CD1c-positive myeloid dendritic cell (primary cell): ENCODE measurements around the gene OBSCN.
"Not testable (repeated sequence)": the region's sequence is repeated elsewhere in the genome, so short reads cannot be mapped to it uniquely, and the experiment has no call there.

Experiments used
- DNase-seq: peaks from one replicate; pipeline ENCODE4 v3.0.0-alpha.2; 2016; ENCODE audit errors: extremely low spot score

The OBSCN gene

DNA sequence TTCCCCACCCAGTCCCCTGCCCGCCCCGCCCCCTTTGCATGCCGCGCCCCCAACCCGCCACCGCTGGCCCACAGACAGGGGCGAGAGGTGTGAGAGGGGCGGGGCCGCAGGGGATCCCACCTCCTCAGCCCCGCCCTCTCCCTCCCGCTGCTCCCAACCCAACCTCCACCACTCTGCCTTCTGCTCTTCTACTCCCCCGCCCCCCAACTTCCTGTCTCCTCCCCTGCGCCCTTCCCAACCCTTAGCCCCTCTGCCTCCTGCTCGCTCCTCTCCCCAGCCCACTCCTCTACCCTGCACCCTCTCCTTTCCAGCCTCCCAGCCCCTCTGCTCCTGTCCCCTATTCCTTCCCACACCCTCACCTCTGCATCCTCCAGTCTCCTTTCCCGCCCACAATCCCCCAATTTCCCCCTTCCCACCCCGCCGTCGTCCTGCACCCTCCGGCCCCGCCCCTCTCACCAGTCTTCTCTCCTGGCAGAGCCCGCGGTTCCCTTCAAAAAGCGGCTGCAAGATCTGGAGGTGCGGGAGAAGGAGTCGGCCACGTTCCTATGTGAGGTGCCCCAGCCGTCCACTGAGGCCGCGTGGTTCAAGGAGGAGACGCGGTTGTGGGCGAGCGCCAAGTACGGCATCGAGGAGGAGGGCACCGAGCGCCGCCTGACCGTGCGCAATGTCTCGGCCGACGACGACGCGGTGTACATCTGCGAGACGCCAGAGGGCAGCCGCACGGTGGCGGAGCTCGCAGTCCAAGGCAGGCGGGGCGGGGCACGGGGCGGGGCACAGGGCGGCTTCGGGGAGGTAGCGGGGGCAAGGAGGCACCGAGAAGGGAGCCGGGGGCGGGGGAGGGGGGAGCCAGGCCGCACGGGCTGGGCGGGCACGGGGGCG, 5.4 kb downstream of the OBSCN start:
- DNase-seq = peak; percentile 93

GRCh38 chr1:228213917-228214808, 6.3 kb downstream of the OBSCN start:
- peak; percentile 19 for DNase-seq

DNA sequence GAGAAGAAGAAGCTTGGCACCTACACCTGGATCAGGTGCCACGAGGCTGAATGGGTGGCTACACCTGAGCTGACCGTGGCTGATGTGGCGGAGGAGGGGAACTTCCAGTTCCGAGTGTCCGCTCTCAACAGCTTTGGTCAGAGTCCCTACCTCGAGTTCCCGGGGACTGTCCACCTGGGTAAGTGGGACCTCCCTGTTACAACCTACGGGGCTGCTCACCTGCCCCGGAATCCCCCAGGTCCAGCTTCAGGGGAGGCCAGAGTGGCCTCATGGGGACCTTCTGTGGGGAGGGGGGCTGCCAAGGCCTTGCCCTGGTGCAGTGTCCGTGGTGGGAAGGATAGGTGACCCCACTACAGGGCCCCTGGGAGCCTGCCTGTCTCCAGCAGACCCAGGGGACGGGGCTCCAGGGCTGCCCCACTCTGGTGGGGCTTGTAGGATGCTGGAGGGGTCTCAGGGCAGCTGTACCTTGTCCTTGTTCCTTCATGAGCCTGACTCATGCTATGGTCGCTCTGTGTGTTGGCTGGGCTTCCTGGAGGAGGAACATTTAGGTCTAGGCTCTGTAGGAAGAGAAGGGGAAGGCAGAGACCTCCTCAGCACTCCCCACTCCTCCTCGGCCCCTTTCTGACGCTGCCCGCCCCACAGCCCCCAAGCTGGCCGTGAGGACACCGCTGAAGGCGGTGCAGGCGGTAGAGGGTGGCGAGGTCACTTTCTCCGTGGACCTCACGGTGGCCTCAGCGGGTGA, 7.2 kb downstream of the OBSCN start:
- DNase-seq = no peak

DNA sequence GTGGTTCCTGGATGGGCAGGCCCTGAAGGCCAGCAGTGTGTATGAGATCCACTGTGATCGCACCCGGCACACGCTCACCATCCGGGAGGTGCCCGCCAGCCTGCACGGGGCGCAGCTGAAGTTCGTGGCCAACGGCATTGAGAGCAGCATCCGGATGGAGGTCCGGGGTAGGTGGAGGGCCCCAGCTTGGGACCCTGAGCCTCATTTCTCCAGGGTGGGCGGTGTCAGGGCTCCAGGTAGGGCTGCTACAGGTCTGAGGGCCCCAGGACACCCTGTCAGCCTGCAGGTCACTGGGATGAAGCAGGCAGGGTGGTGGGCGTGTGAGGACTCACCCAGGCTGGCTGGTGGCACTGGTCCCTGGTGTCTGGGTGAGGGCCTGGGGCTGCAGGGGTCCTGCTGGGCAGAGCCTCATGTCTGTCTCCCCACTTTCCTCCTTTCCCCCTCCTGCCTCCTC, 7.8 kb downstream of the OBSCN start:
- no peak for DNase-seq

- no peak for DNase-seq
Measured at GRCh38 chr1:228216371-228217320, 8.8 kb downstream of the OBSCN start.

DNA sequence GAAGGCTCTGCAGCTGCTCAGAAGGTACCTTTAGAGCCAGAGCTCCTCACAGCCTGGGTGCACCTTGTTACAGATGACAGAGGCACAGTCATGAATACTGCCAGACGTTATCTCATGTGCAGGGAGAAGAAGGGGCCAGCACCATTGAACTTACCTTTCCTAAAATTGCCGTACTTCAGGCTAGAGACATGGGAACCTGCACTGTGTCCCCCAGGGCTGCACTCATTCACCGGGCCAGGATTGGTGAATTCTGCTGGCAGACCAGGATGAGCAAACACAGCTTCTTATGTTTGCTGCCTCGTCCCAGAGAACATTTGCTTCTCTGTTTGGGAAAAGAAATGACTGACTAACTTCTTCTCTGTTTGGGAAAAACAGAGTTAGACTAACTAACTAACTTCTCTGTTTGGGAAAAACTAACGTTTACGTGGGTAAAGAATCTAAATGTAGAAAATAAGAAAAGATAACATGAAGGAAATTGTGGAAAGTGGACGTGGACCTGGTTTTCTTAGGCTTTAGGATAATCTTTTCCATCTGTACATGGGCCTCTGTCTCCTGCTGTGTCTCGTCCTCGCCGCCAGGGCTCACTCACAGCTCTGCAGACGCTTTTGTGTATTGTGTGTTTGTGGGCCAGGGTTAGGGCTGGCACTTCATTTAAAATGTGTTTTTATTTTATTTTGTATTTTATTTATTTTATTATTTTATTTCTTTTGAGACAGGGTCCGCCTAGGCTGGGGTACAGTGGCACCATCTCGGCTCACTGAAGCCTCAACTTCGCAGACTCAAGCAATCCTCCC, 9.9 kb downstream of the OBSCN start:
- DNase-seq = no peak

DNA sequence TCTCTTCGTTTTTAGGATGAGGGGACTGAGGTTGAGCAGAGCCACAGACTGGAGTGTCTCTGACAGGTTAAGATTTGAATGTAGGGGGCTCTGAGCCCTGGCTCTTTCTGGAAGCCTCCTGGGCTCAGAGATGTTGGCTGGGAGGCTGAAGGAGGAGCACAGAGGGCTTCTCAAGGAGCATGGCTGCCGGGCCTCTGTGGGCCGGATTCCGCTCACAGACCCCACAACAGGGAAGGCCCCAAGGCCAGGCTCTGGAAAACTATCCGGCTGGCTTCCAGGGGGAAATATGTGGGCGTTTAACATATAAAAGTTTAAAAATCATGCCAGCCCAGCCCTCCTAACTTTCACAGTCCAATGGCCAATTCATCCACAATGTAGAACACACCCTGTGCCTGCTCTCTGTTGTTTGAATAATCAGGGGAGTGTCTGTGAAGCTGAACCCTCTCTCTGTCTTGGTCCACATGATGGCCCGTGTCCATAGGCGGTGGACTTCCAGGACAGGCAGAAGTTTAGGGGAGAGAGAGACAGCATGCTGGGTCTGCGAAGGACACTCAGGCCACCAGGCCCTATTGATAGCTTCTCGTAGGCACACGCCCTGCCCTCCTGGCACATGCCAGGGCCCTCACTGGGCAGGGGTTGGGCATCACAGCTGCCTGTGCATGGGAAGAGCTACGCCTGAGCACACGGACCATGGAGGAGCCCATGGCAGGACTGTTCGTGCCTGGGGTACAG, 10.8 kb downstream of the OBSCN start:
- DNase-seq = no peak

- DNase-seq = no peak
Measured at GRCh38 chr1:228219245-228219961, 11.6 kb downstream of the OBSCN start.

DNA sequence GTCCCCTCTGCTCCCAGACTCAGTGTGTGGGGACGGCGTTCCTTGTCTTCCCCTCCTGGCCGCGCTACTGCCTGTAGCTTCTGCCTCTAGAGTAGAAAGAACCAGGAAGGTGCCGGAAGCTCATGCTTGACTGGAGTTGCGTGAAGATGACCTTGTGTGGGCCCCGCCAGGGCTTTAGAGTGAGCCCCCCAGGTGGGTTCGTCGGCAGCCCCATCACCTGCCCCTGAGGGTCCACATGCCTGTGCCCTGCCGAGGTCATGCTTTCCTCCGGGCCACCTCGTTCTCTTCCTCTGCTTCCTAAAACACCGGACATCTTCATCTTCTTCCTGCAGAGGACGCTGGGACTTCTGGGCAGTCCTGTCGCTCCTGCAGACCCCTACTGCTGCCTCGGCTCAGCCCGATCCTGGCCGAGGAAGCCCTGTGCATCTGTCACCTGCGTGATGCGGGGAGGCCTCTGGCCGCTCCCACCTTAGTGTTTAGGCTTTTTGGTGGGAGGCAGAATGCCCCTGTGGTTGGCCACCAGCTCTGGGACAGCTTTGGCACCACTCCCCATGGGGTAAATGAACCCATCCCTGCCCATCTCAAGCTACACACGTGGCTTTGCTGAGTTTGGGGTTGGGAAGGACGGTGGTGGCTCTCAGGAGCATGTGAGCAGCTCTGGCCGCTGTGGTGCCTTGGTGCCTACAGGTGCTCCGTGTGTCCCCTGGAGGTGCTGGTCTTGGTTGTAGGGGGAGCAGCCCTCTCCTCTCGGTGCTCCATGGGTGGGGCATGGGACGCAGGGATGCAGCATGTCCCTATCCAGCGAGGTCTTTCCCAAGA, 12.3 kb downstream of the OBSCN start:
- DNase-seq = no peak

GRCh38 chr1:228221097-228221496, 13.3 kb downstream of the OBSCN start:
- not testable (repeated sequence) for DNase-seq

- DNase-seq = no peak
Measured at GRCh38 chr1:228222548-228222947, 14.7 kb downstream of the OBSCN start.

GRCh38 chr1:228224198-228225164, 16.6 kb downstream of the OBSCN start:
- DNase-seq = no peak

DNA sequence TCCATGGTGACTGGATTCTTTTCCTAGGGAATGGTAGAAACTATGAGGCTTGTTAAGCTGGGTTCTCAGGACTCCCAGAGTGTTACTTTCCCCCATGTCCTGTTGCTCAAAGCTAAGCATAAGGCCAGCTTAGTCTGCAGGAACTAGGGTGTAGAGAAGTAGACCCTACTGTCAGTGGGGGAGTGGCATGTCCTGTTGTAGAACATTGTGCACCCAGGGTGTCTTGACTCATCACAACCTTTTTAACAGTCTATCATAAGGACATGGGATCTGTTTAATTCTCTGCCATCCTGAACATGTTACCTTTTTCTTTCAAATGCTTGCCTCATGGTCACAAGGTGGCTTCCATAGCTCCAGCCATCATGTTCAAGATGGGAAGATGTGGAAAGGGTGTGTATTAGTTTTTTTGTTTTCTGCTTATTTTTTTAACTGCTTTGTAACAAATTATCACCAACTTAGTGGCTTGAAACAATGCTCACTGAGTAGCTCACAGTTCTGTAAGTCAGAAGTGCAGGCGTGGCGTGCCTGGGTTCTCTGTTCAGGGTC, 17.4 kb downstream of the OBSCN start:
- no peak for DNase-seq

DNA sequence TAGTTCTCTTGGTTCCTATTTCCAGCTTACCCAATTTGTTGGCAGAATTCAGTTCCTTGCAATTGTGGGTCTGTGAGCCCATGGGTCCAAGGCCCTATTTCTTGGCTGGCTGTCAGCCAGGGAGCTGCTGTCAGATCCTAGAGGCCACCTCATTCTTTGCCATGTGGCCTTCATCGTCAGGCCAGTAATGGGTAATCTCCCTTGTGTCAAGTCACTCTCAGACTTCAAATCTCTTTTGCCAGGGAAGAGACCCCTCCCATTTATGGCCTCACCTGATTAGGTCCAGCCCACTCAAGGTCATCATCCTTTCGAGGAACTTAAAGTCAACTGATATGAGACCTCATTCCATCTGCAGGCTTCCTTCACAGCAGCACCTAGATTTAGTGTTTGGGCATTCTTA, 17.9 kb downstream of the OBSCN start:
- DNase-seq = no peak

- DNase-seq = no peak
Measured at GRCh38 chr1:228226141-228226874, 18.5 kb downstream of the OBSCN start.
